Mesothelial cell of epicardium (in vitro differentiated cells): ENCODE data around the gene ATP6V0E1. TPM values are rescaled to one million over a fixed set of nuclear protein-coding genes. Genes with fewer than 3 reads are reported as not detected.

Experiments
- DNase-seq, 2 experiments: peaks; one replicate each; pipeline ENCODE4 v3.0.0; 2021; ENCODE audit warnings: low spot score in 2 of 2; ENCODE audit not compliant: unreplicated experiment in 2 of 2
- H3K27ac Mint-ChIP-seq: 2 replicates; pipeline ENCODE4 v1.8.0; 2021; ENCODE audit warnings: mixed read lengths
- H3K27me3 Mint-ChIP-seq: 2 replicates; pipeline ENCODE4 v1.8.0; 2021; ENCODE audit warnings: low read depth, mixed read lengths
- H3K36me3 Mint-ChIP-seq: 2 replicates; pipeline ENCODE4 v1.8.0; 2021; ENCODE audit warnings: mixed read lengths
- H3K4me1 Mint-ChIP-seq: 2 replicates; pipeline ENCODE4 v1.8.0; 2021; ENCODE audit warnings: mixed read lengths
- H3K4me3 Mint-ChIP-seq: 2 replicates; pipeline ENCODE4 v1.8.0; 2021; ENCODE audit warnings: mild to moderate bottlenecking, moderate library complexity, mixed read lengths
- H3K9me3 Mint-ChIP-seq: 2 replicates; pipeline ENCODE4 v1.8.0; 2021; ENCODE audit warnings: mixed read lengths
- total RNA-seq: library from RNA; stranded (reverse); gene quantifications from 3 replicates; pipeline ENCODE4 v1.2.1, GENCODE V29; 2021
- TF ChIP-seq, protein P1 (sequence below): fragments of 200-600 bp; sonication (generic); IDR thresholded peaks from one replicate; pipeline ENCODE4 v1.5.0; 2021; ENCODE audit warnings: antibody characterized with exemption; ENCODE audit not compliant: unreplicated experiment

ATP6V0E1 gene
- total RNA-seq, 1 donor from 2014 or later, result 116 TPM

DNA sequence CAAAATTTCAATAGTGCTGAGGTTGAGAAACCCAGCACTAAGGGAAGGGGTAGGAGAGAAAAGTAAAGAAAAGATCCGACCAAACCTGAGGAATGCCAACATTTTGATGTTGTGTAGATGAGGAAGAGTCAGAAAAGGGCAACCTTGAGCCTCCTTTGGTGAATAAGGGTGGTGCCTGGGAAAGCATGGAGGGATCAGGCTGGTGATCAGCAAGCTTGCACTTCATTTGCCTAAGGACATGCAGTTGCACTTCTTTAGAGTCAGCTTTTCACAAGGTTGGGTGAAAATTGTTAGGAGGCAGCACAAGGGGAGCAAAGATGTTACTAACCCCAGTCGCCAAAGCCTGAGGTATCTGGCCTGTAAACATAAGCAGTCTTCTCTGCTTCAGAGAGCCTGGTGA lies 20.4 kb downstream of the ATP6V0E1 start:
- TF ChIP-seq, protein P1, sequence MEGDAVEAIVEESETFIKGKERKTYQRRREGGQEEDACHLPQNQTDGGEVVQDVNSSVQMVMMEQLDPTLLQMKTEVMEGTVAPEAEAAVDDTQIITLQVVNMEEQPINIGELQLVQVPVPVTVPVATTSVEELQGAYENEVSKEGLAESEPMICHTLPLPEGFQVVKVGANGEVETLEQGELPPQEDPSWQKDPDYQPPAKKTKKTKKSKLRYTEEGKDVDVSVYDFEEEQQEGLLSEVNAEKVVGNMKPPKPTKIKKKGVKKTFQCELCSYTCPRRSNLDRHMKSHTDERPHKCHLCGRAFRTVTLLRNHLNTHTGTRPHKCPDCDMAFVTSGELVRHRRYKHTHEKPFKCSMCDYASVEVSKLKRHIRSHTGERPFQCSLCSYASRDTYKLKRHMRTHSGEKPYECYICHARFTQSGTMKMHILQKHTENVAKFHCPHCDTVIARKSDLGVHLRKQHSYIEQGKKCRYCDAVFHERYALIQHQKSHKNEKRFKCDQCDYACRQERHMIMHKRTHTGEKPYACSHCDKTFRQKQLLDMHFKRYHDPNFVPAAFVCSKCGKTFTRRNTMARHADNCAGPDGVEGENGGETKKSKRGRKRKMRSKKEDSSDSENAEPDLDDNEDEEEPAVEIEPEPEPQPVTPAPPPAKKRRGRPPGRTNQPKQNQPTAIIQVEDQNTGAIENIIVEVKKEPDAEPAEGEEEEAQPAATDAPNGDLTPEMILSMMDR, result no peak
- no peaks in the 10 kb centered on the region for H3K9me3 Mint-ChIP-seq
- no peak for DNase-seq
- peaks cover 3% of the 10 kb centered on the region for H3K36me3 Mint-ChIP-seq
- no peak overlapping the region for H3K4me3 Mint-ChIP-seq
- no peaks in the 10 kb centered on the region for H3K4me1 Mint-ChIP-seq
- H3K27me3 Mint-ChIP-seq, result no peaks in the 10 kb centered on the region
- H3K27ac Mint-ChIP-seq, result no peak overlapping the region

DNA sequence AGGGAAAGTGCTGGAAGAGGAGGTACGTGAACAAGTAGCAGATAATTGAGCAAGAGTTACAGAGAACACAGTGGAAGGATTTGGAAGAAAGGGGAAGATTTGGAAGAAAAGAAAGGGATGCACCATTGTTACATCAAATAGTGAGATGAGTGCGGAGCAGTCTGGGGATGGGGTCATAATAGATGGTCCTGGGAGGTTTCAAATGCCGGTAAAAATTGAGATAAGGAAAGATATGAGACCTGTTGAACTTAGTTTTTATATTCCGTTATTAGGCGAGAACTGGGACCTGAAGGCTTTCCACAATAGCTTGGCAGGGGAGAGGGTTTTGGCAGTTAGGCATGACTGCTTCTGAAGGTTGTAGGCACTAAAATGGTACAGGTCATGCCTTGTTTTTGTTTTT lies 20.9 kb downstream of the ATP6V0E1 start:
- Mint-ChIP-seq H3K4me1 (no peaks in the 10 kb centered on the region), H3K4me3 (no peak overlapping the region), H3K27ac (no peak overlapping the region), H3K27me3 (no peaks in the 10 kb centered on the region), H3K9me3 (no peaks in the 10 kb centered on the region), H3K36me3 (peaks cover 3% of the 10 kb centered on the region)
- TF ChIP-seq, protein P1, result no peak
- DNase-seq, result no peak

DNA sequence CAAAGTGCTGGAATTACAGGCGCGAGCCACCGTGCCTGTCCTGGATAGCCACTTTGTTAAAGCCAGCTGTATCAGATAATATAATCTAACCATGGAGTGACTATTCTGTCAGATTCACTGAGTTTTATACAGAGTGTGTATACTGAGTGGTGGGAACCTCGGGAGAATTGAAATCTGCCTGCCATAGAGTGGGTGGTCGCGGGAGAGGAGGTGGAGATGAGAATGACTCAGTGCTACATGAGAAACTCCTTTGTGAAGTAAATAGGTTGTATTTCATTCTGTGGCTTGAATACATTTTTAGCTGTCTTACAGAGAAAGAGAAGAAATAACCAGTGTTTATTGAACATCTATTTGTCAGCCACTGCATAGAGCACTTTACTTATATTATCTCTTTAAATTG lies 26.4 kb downstream of the ATP6V0E1 start:
- Mint-ChIP-seq H3K27me3 (no peaks in the 10 kb centered on the region), H3K27ac (peak overlapping the region; percentile 1), H3K9me3 (no peaks in the 10 kb centered on the region), H3K4me1 (no peaks in the 10 kb centered on the region), H3K4me3 (no peak overlapping the region), H3K36me3 (no peaks in the 10 kb centered on the region)
- TF ChIP-seq, protein P1, result no peak
- DNase-seq, result no peak

DNA sequence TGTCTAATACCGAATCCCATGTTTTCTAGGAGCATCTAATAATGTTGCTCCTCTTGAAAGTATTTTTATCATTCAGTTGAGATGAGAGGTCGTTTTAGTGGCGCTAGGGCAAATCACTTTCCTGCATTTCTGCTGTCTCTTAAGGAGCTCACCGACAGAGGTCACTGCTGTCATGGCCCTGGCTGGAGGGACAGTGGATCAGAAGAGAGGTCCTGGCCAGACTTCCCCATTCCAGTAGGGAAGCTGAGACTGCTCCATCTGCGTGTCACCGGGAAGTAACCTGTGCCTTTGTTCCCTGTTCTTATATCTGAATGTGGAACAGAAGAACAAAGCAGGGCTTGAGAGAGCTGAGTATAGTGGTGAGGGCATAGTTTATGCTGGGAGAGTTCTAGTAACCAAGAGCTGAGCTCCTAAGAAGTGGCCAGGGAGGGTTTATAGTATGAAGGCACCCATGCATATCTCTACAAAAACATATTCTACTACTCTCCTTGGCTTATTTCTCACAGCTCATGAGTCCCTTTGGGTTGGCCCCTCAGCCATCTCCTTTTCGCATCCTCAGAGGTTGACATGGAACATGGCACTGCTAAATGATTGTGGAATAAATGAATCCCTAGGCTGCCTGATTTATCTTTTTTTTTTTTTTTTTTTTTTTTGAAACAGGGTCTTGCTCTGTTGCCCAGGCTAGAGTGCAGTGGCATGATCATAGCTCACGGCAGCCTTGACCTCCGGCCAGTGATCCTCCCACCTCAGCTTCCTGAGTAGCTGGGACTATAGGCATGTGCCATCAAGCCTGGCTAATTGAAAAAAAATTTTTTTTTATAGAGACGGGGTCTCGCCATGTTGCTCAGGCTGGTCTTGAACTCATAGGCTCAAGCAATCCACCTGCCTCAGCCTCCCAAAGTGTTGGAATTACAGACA lies 27.2 kb downstream of the ATP6V0E1 start:
- DNase-seq, result no peak
- Mint-ChIP-seq H3K27me3 (no peaks in the 10 kb centered on the region), H3K27ac (peak overlapping the region; percentile 48), H3K4me1 (no peaks in the 10 kb centered on the region), H3K4me3 (no peak overlapping the region), H3K9me3 (no peaks in the 10 kb centered on the region), H3K36me3 (no peaks in the 10 kb centered on the region)
- TF ChIP-seq, protein P1, result no peak

DNA sequence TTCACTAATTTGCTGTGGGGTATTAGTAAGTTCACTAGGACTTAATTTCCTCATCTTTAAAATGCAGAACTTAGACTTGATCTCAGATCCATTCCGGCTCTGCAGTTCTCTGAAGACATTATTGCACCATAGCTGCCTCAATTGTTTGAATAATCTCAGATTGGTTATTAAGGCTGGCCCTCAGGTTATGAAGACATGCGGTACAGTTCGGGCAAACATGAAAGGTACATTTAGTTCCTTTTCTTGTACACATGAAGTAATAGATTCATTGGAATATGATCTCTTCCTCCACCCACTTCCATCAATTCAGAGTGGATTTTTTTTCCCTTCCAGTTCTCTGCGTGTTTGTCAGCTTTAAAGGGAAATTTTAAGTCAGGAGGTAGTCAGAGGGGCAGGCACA lies 28.0 kb downstream of the ATP6V0E1 start:
- TF ChIP-seq, protein P1, result no peak
- Mint-ChIP-seq H3K9me3 (no peaks in the 10 kb centered on the region), H3K4me3 (no peak overlapping the region), H3K27me3 (no peaks in the 10 kb centered on the region), H3K36me3 (peaks cover under 1% of the 10 kb centered on the region), H3K27ac (peak overlapping the region; percentile 37), H3K4me1 (peaks cover 5% of the 10 kb centered on the region)
- DNase-seq, result no peak
